Measurements from ENCODE around the gene RINL. TPM values are rescaled to one million over a fixed set of nuclear protein-coding genes. Genes with fewer than 3 reads are reported as not detected.
A peak's percentile ranks its signal among the peaks of the same experiment; 100 is the strongest.

The RINL gene
- total RNA-seq, 1 donor = 2.5 TPM

GRCh38 chr19:38869160-38869835 lies 8.8 kb downstream of the RINL start:
- Histone ChIP-seq H3K27ac (ENCODE audit: low read depth, low read length) (no peak overlapping the region), H3K27me3 (ENCODE audit: insufficient read depth, low read length) (no peaks in the 10 kb centered on the region), H3K4me2 (ENCODE audit: insufficient read depth, low read length) (peak overlapping the region; percentile 89), H3K79me2 (ENCODE audit: insufficient read depth, low read length) (no peaks in the 10 kb centered on the region), H3K36me3 (ENCODE audit: insufficient read depth, low read length) (no peaks in the 10 kb centered on the region), H3K9me3 (ENCODE audit: low read depth, low read length) (no peaks in the 10 kb centered on the region), H2AFZ (ENCODE audit: low read length) (peak overlapping the region; percentile 95), H3K4me1 (ENCODE audit: insufficient read depth, low read length) (peaks cover 6% of the 10 kb centered on the region), H3K4me3 (ENCODE audit: insufficient read depth, low read length) (peak overlapping the region; percentile 65), H4K20me1 (ENCODE audit: insufficient read depth, low read length) (no peaks in the 10 kb centered on the region)
- DNase-seq (ENCODE audit: insufficient read length, low spot score, missing footprints) = peak; percentile 86
- TF ChIP-seq, protein P1, sequence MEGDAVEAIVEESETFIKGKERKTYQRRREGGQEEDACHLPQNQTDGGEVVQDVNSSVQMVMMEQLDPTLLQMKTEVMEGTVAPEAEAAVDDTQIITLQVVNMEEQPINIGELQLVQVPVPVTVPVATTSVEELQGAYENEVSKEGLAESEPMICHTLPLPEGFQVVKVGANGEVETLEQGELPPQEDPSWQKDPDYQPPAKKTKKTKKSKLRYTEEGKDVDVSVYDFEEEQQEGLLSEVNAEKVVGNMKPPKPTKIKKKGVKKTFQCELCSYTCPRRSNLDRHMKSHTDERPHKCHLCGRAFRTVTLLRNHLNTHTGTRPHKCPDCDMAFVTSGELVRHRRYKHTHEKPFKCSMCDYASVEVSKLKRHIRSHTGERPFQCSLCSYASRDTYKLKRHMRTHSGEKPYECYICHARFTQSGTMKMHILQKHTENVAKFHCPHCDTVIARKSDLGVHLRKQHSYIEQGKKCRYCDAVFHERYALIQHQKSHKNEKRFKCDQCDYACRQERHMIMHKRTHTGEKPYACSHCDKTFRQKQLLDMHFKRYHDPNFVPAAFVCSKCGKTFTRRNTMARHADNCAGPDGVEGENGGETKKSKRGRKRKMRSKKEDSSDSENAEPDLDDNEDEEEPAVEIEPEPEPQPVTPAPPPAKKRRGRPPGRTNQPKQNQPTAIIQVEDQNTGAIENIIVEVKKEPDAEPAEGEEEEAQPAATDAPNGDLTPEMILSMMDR (IDR thresholded peaks at IDR 0.05; ENCODE audit: extremely low read depth, low read depth, low read length) = no peak

GRCh38 chr19:38868551-38868950 lies 9.5 kb downstream of the RINL start:
- H3K9me3 ChIP-seq (ENCODE audit: low read depth, low read length) = no peaks in the 10 kb centered on the region
- DNase-seq (ENCODE audit: insufficient read length, low spot score, missing footprints) = no peak
- no peak overlapping the region for H3K4me2 ChIP-seq (ENCODE audit: insufficient read depth, low read length)
- H3K27me3 ChIP-seq (ENCODE audit: insufficient read depth, low read length) = no peaks in the 10 kb centered on the region
- no peaks in the 10 kb centered on the region for H3K79me2 ChIP-seq (ENCODE audit: insufficient read depth, low read length)
- H3K4me1 ChIP-seq (ENCODE audit: insufficient read depth, low read length) = peaks cover 6% of the 10 kb centered on the region
- H4K20me1 ChIP-seq (ENCODE audit: insufficient read depth, low read length) = no peaks in the 10 kb centered on the region
- no peak overlapping the region for H2AFZ ChIP-seq (ENCODE audit: low read length)
- H3K4me3 ChIP-seq (ENCODE audit: insufficient read depth, low read length) = no peak overlapping the region
- H3K27ac ChIP-seq (ENCODE audit: low read depth, low read length) = no peak overlapping the region
- H3K36me3 ChIP-seq (ENCODE audit: insufficient read depth, low read length) = no peaks in the 10 kb centered on the region
- TF ChIP-seq, protein P1 (IDR thresholded peaks at IDR 0.05; ENCODE audit: extremely low read depth, low read depth, low read length) = no peak

DNA sequence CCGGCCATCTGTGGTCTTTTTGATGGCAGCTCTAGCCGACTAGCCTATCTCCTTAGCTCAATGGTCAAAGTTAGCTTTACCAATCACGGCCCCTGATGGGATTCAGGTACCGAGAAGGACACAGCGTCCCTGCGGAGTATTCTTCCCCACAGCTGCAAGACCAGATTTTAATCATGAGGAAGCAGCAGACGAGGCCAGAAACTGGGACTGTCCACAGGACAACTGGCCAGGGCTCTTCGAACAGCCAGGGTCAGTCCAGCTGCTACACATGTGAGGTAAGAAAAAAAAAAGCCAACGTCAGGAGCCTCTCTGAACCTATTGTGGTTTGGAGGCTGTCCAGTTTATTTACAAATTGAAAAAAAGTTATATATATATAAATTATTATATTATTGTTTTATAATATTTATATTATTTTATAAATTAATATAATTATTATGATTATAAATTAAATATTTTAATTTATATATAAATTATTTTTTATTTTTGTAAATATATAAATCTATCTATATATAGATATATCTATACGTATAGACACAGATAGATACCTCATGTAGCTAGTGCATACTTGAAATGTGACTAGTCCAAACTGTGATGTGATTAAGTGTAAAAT lies 10.8 kb downstream of the RINL start:
- no peaks in the 10 kb centered on the region for H3K79me2 ChIP-seq (ENCODE audit: insufficient read depth, low read length)
- H2AFZ ChIP-seq (ENCODE audit: low read length) = no peak overlapping the region
- no peaks in the 10 kb centered on the region for H3K36me3 ChIP-seq (ENCODE audit: insufficient read depth, low read length)
- H3K4me3 ChIP-seq (ENCODE audit: insufficient read depth, low read length) = no peak overlapping the region
- TF ChIP-seq, protein P1 (IDR thresholded peaks at IDR 0.05; ENCODE audit: extremely low read depth, low read depth, low read length) = no peak
- no peak overlapping the region for H3K4me2 ChIP-seq (ENCODE audit: insufficient read depth, low read length)
- no peak for DNase-seq (ENCODE audit: insufficient read length, low spot score, missing footprints)
- no peaks in the 10 kb centered on the region for H4K20me1 ChIP-seq (ENCODE audit: insufficient read depth, low read length)
- no peak overlapping the region for H3K27ac ChIP-seq (ENCODE audit: low read depth, low read length)
- H3K27me3 ChIP-seq (ENCODE audit: insufficient read depth, low read length) = no peaks in the 10 kb centered on the region
- peaks cover 6% of the 10 kb centered on the region for H3K4me1 ChIP-seq (ENCODE audit: insufficient read depth, low read length)
- no peaks in the 10 kb centered on the region for H3K9me3 ChIP-seq (ENCODE audit: low read depth, low read length)

DNA sequence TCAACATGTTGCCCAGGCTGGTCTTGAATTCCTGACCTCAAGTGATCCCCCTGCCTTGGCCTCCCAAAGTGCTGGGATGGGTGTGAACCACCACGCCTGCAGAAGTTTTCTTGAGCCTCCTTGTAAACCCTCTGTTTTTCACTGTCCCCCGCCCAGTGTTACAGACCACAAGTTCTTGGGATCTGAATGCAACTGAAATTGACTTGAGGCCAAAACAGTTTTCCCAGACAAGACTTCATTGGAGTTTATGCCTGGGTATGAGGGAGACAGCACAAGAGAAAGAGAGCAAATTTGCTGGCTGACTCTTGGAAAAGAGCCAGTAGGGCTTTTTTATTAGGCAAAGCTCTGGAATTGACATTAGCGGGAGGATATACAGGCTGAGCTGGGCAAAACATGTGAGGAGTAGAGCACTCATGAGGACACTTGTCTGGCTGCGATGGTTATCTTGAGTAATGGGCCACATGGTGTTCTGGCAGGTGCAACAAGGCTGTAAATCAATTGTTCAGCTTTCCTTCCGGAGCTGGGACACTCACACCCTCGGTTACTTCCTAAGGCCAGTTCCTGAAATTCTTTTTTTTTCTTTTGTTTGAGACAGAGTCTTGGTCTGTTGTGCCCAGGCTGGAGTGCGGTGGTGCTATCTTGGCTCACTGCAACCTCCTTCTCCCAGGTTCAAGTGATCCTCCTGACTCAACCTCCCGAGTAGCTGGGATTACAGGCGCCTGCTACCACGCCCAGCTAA lies 15.6 kb downstream of the RINL start:
- Histone ChIP-seq H3K4me1 (ENCODE audit: insufficient read depth, low read length) (peaks cover 2% of the 10 kb centered on the region), H3K4me3 (ENCODE audit: insufficient read depth, low read length) (no peak overlapping the region), H3K4me2 (ENCODE audit: insufficient read depth, low read length) (no peak overlapping the region), H3K9me3 (ENCODE audit: low read depth, low read length) (no peaks in the 10 kb centered on the region), H3K36me3 (ENCODE audit: insufficient read depth, low read length) (no peaks in the 10 kb centered on the region), H3K27me3 (ENCODE audit: insufficient read depth, low read length) (no peaks in the 10 kb centered on the region), H3K79me2 (ENCODE audit: insufficient read depth, low read length) (no peaks in the 10 kb centered on the region), H3K27ac (ENCODE audit: low read depth, low read length) (no peak overlapping the region), H4K20me1 (ENCODE audit: insufficient read depth, low read length) (no peaks in the 10 kb centered on the region), H2AFZ (ENCODE audit: low read length) (no peak overlapping the region)
- DNase-seq (ENCODE audit: insufficient read length, low spot score, missing footprints) = no peak
- TF ChIP-seq, protein P1 (IDR thresholded peaks at IDR 0.05; ENCODE audit: extremely low read depth, low read depth, low read length) = no peak
